Effector memory CD4-positive, alpha-beta T cell (primary cell): ENCODE results near the gene P4HA1.

Source experiments
- DNase-seq, 3 donors: peaks; one replicate each; pipeline ENCODE4 v3.0.0-alpha.2; 2020
- H3K27ac ChIP-seq: 2 replicates; pipeline ENCODE4 v1.7.0; 2013; ENCODE audit warnings: mild to moderate bottlenecking, low read length, moderate library complexity; ENCODE audit not compliant: insufficient read depth, poor library complexity, severe bottlenecking
- H3K27me3 ChIP-seq: replicated peaks from 2 replicates; pipeline ENCODE4 v1.7.0; 2013; ENCODE audit warnings: mild to moderate bottlenecking, low read length; ENCODE audit not compliant: insufficient read depth, control insufficient read depth, poor library complexity, severe bottlenecking
- H3K36me3 ChIP-seq: 2 replicates; pipeline ENCODE4 v1.7.0; 2013; ENCODE audit warnings: mild to moderate bottlenecking, low read length, moderate library complexity; ENCODE audit not compliant: control insufficient read depth, insufficient read depth
- H3K4me1 ChIP-seq: 2 replicates; pipeline ENCODE4 v1.7.0; 2013; ENCODE audit warnings: low read length, mild to moderate bottlenecking; ENCODE audit not compliant: control insufficient read depth, insufficient read depth, poor library complexity, severe bottlenecking
- H3K4me3 ChIP-seq: 2 replicates; pipeline ENCODE4 v1.7.0; 2013; ENCODE audit warnings: low read length, low read depth, mild to moderate bottlenecking; ENCODE audit not compliant: insufficient read depth, poor library complexity, severe bottlenecking
- H3K9me3 ChIP-seq: 2 replicates; pipeline ENCODE4 v1.7.0; 2013; ENCODE audit warnings: mild to moderate bottlenecking, low read length, moderate library complexity; ENCODE audit not compliant: control insufficient read depth

P4HA1 gene

GRCh38 chr10:73095481-73096021 lies 1.1 kb downstream of the P4HA1 start:
- no peaks in the 10 kb centered on the region for H3K27me3 ChIP-seq
- DNase-seq = peak in 2 of 3 donors; percentile 14 to 34
- peak overlapping the region; percentile 91 for H3K27ac ChIP-seq
- H3K4me3 ChIP-seq = peak overlapping the region; percentile 86
- H3K9me3 ChIP-seq = no peaks in the 10 kb centered on the region
- H3K4me1 ChIP-seq = peaks cover 6% of the 10 kb centered on the region
- H3K36me3 ChIP-seq = no peaks in the 10 kb centered on the region

- no peaks in the 10 kb centered on the region for H3K9me3 ChIP-seq
- H3K27me3 ChIP-seq = no peaks in the 10 kb centered on the region
- H3K36me3 ChIP-seq = no peaks in the 10 kb centered on the region
- peak overlapping the region; percentile 91 for H3K27ac ChIP-seq
- DNase-seq = no peak
- peaks cover 6% of the 10 kb centered on the region for H3K4me1 ChIP-seq
- H3K4me3 ChIP-seq = peak overlapping the region; percentile 86
These were observed 1.6 kb downstream of the P4HA1 start for GRCh38 chr10:73094986-73095480.

- Histone ChIP-seq H3K27me3 (no peaks in the 10 kb centered on the region), H3K4me3 (no peak overlapping the region), H3K9me3 (no peaks in the 10 kb centered on the region), H3K27ac (no peak overlapping the region), H3K36me3 (no peaks in the 10 kb centered on the region), H3K4me1 (peaks cover 6% of the 10 kb centered on the region)
- no peak for DNase-seq
These were observed 2.5 kb downstream of the P4HA1 start for GRCh38 chr10:73093922-73094850.

GRCh38 chr10:73092830-73093229 lies 3.8 kb downstream of the P4HA1 start:
- Histone ChIP-seq H3K27me3 (no peaks in the 10 kb centered on the region), H3K9me3 (no peaks in the 10 kb centered on the region), H3K27ac (no peak overlapping the region), H3K4me1 (peaks cover 6% of the 10 kb centered on the region), H3K36me3 (no peaks in the 10 kb centered on the region), H3K4me3 (no peak overlapping the region)
- DNase-seq = no peak

- H3K36me3 ChIP-seq = no peaks in the 10 kb centered on the region
- no peak for DNase-seq
- H3K27ac ChIP-seq = no peak overlapping the region
- no peaks in the 10 kb centered on the region for H3K27me3 ChIP-seq
- H3K9me3 ChIP-seq = no peaks in the 10 kb centered on the region
- H3K4me3 ChIP-seq = no peak overlapping the region
- H3K4me1 ChIP-seq = no peaks in the 10 kb centered on the region
These were observed 8.4 kb downstream of the P4HA1 start for GRCh38 chr10:73088304-73088703.

- H3K27me3 ChIP-seq = no peaks in the 10 kb centered on the region
These were observed 9.8 kb downstream of the P4HA1 start for GRCh38 chr10:73086816-73087215.

GRCh38 chr10:73084209-73084608 lies 12.5 kb downstream of the P4HA1 start:
- Histone ChIP-seq H3K36me3 (no peaks in the 10 kb centered on the region), H3K27ac (no peak overlapping the region), H3K4me1 (no peaks in the 10 kb centered on the region), H3K27me3 (no peaks in the 10 kb centered on the region), H3K9me3 (no peaks in the 10 kb centered on the region), H3K4me3 (no peak overlapping the region)
- DNase-seq = no peak

More at GRCh38 chr10:73086816-73087215, 9.8 kb downstream of the P4HA1 start:
- no peaks in the 10 kb centered on the region for H3K36me3 ChIP-seq
- H3K9me3 ChIP-seq = no peaks in the 10 kb centered on the region
- no peaks in the 10 kb centered on the region for H3K4me1 ChIP-seq
- H3K4me3 ChIP-seq = no peak overlapping the region
- DNase-seq = no peak
- H3K27ac ChIP-seq = no peak overlapping the region

- no peak for DNase-seq
- Histone ChIP-seq H3K36me3 (no peaks in the 10 kb centered on the region), H3K9me3 (no peaks in the 10 kb centered on the region), H3K4me1 (no peaks in the 10 kb centered on the region), H3K27ac (no peak overlapping the region), H3K27me3 (no peaks in the 10 kb centered on the region), H3K4me3 (no peak overlapping the region)
These were observed 13.4 kb downstream of the P4HA1 start for GRCh38 chr10:73083221-73083620.

- Histone ChIP-seq H3K27me3 (no peaks in the 10 kb centered on the region), H3K36me3 (no peaks in the 10 kb centered on the region), H3K4me3 (no peak overlapping the region), H3K4me1 (no peaks in the 10 kb centered on the region), H3K9me3 (no peaks in the 10 kb centered on the region), H3K27ac (no peak overlapping the region)
- no peak for DNase-seq
These were observed 16.7 kb downstream of the P4HA1 start for GRCh38 chr10:73079779-73080541.
